Stimulated activated CD8-positive, alpha-beta memory T cell treated with anti-CD3 and anti-CD28 coated beads, Interleukin-2, amount 100 ng/mL, for 48 hours (primary cell): Measurements from ENCODE around the gene DISP2.

Source experiments
- DNase-seq, 2 donors: peaks; one replicate each; pipeline ENCODE4 v3.0.0-alpha.2; 2020; ENCODE audit warnings: low read depth in 2 of 2

DISP2 gene

DNA sequence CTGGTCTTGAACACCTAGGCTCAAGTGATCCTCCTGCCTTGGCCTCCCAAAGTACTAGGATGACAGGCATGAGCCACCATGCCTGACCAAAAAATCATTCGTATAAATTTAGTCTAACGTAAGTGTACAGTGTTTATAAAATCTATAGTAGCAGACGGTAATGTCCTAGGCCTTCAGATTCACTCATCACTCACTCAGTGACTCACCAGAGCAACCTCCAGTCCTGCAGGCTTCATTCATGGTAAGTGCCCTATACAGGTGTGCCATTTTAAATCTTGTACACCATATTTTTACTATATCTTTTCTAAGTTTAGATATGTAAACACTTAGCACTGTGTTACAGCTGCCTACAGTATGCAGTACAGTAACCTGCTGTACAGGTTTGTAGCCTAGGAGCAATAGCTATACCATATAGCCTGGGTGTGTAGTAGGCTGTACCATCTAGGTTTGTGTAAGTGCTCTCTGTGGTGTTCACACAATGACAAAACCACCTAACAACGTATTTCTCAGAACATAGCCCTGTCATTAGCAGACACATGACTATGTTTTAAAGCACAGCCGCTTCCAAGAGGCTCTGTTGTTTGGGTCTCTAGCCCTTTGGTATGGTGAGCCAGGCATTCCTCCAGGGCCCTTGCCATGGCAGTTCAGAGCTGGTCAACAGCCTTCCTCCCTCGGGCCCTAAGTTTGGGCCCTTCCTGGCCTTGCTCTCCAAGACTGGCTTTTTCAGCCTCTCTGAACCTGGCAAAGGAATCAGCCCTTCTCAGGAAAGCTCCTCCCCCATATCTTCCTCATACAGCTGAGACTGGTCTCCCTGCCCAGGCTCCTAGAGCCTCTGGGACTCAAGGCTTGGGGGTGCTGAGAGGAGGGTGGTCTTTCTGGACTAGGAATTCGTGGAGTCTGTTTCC lies 15.4 kb upstream of the DISP2 start:
- no peak for DNase-seq

DNA sequence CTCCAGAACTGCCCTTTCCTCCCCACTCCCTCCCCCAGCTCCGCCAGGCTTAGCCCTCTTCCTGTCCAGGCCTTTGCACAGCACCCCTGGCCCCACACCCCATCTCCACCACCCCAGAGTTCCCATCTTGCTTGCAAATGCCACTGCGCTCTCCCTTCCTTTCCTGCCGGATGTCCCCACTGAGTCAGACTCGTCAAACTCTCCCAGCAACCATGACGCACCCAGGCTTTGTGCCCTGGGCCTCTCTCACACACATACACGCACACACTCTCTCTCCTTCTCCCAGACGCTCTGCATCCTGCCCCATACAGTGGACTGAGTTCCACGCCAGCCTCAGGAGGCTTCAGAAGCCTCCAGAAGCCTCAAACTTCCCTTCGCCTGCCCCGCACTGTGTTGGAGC lies 14.5 kb upstream of the DISP2 start:
- DNase-seq: no peak

DNA sequence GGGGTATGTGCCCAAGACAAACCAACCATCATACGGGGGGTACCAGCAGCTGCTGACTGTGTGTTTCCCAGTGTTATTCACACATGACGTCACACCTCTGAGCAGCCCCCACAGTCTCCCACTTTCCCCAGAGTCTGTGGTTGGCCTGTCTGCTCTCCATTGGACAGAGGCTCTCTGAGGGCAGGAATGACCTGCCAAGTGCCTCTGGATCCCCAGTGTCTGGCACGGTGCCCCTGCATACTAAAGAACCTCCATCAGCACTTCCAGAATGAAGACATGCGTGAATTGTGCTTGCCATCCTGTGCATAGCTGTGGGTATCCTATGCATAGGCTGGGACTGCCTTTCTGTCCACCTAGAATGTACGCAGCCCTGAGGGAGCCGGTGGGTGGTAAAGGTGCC lies 13.8 kb upstream of the DISP2 start:
- DNase-seq: no peak

DNA sequence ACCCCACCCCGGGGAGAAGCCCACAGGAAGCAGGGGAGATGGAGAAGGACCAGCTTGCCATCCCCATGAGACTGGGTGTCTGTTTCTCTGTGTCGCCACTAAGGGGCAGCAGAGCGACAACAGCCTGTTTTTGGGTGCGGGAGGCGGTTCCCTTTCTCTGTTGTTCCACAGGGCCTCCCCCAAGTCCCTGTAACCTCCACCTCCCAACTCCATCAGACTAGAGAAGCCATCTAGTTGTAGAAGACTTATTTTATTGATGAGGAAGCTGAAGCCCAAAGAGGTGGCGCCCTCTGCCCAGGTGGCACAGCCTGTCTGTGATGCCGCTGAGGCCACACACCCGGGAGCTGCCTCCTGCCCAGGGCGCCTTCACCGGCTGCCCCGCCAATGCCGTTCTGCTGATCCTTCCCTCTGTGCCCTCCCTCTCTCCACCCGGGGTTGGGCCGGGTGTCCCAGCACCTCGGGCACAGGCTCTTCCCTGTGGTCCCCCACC lies 13.3 kb upstream of the DISP2 start:
- DNase-seq: peak; percentile 49 to 51

DNA sequence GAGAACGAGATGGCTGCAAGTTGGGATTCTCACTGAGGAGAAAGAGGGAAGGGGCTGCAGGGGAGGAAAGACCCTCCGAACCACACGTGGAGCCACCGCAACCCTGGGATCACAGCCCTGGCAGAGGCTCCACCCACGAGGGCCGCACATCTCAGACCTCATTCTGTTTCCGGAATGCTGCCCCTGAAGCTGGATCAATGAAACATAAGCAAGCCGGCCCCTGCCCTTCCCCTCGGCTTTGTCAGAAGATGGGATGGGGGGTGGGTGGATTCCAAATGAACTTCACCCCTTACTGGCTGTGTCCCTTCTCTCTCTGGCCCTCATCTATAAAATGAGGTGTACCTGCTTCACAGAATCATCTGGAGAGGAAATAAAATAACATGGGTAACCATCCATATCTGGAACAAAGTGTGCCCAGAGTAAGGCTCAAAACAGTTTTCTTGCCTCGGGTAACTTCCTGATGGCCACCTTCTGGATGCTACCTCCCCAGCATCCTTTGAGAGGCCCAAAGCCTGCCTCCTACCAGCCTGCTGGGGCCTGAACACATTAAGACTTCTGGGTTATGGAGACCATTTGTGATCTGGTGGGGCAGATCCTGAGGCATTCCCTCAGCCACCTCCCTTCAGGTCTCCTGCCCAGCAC lies 12.7 kb upstream of the DISP2 start:
- no peak for DNase-seq

DNA sequence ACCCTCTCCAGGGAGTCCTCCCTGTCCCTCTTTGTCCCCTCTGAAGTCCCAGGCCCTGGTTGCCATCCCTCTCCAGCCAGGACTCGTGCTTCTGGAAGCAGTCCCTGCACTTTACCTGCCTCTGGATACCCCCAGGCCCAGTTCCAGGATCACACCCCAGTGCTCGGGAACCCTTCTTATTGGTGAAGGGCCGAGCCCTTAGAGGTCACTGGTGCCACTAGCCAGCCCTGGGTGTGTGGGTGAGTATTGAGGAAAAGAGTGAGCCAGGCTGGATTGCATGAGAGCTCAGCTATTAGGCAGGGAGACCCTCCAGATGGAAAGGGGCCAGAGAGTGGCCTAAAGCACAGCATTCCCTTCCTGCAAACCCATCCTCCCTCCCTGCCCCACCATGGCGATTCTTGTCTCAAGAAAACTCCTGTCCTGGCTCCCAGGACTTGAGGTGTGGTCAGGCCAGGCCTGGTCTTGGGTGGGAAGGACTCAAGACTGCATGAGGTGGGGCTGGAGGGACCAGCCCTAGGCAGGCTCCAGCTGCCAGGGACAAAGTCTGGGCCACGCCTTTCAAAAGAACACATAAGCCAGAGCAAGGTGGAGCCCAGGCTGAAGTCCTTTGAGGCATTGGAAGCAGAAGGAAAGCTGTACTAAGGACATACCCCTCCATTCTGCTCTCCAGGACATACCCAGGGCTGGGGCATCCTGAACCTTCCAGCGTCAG lies 12.0 kb upstream of the DISP2 start:
- DNase-seq: no peak

DNA sequence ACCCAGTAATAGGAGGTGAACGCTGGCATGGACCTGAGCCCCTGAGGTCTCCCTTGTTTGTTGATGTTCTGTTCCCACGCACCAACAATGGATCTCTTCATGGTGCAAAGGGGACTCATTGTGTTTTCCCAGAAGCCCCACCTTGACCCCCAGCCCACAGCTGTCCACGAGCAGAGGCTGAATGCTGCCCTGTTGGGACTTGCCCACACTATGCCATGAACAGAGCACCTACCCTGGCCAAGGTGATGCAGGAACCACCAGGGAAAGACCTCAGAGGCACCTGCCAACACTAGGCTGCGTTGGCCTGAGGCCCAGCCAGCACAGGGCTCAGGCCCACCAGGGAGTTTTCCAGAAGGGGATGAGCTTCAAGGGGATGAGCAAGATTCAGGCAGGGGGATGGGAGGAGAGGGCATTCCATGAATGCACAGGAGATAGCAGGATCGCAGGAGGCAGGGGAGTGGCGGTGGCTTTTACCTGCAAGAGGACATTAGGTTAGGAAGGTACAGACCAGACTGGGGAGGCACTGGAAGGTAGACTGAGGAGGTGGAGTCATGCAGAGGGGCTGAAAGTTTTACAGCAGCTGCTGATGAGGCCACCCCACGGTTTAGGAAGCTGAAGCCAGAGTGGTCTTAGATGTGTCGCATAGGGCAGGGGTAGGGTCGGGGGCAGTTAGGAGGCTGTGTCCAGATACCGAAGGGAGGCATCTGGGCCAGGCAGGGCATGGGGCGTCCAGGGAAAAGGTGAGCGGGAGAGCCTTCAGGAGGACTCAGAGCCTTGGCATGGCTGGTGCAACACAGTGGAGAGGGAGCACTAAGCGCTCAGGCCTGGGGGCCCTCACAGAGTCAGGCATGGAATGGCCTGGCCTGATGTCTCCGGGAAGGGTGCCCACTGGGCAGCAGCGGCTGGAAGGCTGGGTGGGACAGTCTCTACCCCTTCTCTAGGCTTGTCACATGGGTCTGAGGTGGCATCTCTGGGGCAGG lies 11.2 kb upstream of the DISP2 start:
- DNase-seq: no peak

DNA sequence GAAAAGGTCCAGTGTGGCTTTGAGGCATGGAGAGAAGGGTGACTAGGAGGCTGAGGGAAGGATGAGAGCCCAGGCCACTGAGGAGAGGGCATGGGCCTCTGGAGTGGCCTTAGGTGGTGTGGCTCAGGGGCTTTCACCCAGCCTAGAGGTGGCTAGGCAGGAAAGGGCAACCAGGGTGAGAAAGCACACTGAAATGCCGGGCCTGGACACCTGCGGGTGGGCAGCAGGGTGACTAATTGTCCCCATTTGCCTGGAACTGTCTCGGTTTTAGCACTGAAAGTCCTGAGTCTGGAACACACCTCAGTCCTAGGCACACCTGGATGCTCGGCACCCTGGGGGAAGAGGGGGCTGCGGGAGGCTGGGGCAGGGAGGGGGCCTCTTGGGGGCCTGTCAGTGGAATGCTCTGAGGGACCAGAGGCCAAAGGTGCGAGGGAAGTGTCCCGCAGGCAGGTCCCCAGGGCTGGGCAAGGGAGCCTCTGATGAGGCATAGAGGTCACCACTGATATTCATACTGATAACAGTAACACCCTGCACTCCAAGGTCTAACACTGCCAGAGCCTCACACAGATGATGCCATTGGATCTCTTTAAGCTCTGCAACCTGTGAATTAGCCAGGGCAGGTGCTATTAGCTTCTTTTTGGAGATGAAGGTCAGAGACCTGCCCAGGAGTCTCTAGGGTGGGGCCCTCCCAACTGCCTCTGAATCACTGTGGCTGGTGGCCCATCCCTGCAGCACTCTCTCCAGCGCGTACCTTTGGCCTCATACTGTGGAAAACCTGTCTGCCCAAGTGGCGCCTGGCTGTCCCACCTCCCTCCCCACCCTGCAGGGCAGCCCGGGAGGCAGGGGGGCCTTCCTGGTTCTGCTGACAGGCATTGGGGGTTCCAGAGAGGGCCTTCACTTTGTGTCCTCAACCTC lies 10.2 kb upstream of the DISP2 start:
- no peak for DNase-seq

DNA sequence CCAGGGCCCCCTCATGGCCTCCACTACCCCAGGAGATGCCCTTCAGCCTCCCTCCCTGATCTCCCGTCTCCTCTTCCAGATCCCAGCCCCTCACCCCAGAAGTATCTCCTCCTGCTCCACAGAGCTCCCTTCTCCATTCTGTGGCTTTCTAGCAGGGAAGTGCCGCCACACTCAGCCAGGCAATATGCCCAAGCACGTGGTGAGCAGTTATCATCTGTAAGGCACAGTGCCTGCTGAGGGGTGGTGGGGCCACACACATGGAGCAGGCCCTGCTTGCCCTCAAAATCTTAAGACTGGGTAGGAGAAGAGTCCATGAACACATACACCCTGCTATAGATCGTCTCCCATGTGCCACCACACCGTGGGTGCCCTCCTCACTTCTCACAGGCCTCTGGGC lies 9.5 kb upstream of the DISP2 start:
- no peak for DNase-seq

DNA sequence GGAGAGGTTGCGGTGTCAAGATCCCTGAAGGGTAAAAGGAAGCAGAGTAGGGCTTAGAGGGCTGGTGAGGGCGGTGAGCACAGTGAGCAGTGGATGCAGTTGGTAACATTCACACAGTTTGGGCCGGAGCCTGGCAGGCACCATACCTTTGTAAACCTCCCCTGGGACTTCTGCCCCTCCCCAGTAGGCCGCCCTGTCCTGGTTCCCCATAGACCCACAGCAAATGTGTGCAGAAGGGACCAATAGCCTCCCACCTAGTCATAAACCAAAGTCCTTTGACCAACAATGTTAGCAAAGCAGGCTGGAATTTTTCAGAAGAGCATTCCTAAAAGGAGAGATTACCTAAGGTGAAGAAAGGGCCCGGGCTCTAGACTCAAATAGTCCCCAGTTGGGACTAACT lies 8.9 kb upstream of the DISP2 start:
- no peak for DNase-seq

DNA sequence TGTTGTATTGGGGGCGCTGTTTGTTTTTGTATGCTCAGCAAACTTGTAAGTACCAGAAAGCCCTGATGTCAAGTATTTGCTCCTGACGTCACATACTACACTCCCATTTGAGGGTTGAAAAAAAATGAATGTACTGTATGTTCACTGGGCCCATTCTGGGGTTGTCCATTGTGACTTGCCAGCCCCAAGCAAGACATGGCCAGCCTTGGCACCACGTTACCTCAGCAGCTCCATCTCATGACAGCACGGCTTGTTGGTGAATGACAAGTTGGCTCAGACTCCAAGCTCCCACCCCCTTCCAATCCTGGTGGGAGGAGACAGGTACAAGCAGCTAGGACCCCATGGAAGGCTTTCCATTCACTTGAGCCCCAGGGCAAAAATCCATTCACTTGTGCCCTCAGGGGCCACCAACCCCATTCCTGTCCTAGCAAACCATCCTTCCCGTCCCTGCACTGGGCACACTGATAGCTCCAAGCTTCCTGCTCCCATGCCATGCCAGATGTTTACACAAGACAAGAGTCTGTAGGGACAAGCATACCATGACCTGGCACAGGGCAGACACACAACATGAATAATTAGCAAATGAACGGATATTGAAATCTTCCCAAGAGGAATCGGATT lies 5.6 kb upstream of the DISP2 start:
- DNase-seq: no peak

DNA sequence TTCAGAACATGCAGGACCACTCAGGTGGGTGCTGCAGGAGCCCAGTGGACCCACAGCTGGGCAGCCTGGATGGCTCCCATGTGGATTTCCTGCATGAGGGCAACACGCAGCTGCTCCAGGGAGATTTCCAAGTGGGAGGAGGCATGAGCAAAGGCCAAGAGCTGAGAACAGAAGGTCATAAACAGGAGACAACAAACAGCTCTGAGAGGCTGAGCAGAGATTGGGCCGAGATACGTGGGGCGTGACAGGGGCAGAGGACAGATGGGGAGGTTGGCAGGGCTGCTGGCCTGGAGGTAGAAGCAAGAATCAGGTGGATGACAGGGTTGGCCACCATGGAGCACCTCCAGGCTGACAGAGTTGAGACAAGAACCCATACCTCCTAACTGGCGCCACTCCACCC lies 4.3 kb upstream of the DISP2 start:
- DNase-seq: no peak

DNA sequence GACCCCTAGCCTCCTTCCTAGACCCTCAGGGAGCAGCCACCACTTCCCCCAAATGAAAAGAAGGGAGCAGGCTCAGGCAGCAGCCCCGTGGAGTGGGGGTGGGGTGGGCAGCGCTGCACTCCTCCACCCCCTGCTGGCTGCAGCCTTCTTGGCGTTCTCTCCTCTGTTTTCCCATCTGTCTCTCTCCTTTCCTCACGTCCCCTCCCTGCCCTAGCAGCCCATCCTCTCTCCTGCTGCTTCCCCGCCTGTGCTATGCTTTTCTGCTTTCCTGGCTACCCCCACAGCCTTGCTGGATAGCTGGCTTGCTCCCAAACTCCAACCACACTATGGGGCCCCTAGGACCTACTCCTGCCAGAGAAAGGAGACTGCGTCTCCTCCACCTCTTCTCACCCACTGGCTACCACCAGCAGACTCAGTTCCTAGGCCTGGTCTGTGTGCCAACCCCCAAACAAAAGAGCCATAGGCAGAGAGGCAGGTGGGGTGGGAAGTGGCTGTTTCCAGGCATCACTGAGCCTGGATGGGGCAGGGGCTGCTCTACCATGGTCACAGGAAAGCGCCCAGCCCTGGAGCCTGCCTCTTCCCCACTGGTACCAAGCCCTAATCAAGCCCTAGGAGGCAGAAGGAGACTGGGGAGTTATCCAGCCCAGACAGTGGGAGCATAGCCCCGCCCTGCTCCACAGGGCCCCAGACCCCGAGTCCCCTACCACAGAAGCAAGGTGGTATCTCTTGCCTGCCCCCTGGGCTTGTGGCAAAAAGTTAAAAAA lies 3.4 kb upstream of the DISP2 start:
- no peak for DNase-seq

DNA sequence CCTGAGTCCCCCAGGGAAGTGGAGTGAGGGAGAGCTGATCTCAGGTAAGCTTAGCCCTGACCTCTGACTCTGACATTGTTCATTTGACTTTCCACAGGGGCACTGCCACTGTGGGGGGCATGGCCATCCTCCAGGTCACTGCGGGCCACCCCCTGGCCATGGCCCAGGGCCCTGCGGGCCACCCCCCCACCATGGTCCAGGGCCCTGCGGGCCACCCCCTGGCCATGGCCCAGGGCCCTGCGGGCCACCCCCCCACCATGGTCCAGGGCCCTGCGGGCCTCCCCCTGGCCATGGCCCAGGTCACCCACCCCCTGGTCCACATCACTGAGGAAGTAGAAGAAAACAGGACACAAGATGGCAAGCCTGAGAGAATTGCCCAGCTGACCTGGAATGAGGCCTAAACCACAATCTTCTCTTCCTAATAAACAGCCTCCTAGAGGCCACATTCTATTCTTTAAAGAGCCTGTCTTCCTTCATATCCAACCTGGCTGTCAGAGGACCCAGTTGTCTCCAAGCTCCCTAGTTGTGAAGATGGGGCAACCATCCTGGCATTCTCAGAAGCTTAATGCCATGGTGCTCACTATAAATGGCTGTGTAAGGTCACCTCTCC lies 1.9 kb upstream of the DISP2 start:
- no peak for DNase-seq

DNA sequence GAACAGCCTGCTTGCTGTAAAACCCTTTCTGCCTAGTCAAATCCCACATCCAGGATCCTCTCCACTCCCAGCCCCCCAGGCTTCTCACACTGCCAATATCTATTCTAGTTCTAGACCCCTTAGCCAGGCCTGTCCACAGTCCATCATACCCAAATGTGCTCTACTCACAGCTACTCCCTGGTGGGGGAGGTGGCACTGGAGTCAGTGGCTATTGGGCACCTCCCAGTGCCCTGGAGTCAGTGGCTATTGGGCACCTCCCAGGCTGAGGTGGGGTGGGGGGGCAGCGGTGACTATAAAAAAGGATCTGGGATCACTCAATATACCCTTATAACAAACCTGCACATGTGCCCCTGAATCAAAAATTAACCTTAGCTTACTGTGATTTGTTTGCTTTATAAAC lies 773 bp upstream of the DISP2 start:
- DNase-seq: no peak

DNA sequence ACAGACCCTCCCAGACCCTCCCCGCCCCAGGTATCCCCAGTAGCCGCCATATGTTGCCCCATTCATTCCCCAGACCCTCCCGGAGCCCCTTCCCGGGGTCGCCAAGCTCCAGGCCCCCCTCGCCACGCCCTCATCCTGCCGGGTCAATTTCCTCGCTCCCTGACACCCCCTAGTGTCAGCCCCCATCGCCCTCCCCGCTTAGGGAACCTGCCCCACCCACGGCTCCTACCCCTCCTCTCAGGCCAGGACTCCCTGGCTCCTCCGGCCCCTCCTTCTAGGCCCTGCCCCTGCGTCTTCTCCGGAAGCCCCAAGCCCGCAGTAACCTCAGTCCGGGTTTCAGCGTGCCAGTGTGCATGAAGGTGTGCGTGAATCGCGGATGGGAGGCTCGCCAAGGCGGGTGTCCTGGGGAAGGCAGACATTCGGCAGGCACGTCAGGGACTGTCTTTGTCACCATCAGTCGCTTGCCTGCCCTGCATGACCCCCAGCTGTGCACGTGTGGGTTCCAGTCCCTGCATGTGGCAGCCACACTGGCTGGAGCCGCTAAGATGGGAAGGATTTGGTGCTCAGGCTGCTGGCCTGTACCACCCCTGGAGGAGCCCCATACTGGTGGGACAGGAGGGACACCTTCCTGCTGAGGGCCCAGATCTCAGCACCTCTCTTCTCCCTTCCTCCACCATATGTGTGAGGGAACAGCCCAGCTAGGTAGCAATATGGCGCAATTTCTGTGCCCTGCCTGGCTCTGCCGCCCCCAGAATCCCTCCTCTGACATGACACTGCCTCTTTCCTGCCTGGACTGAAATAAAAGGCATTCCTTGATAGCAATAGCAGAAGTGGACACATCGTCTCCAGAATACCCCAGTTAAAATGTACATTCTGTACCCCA lies 693 bp downstream of the DISP2 start:
- peak in 1 of 2 donors; percentile 25 for DNase-seq

DNA sequence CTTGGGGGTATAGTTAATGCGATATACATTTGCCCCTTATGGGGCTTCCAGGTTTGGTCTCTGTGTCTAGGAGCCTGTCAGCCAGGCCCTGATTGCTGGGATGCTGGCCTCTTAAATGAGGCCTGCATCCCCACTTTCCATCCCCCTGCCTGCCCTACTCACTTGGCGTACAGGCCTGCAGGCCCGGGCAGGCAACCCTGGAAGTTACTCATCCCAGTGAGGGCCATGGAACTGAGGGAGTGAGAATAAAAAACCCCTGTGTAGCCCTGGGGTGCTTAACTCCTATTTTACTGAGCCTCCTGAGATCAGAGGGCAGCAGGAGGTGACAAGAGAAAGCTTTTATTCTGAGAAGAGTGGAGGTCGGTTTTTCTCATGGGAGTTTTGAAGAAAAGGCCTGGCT lies 2.0 kb downstream of the DISP2 start:
- no peak for DNase-seq

DNA sequence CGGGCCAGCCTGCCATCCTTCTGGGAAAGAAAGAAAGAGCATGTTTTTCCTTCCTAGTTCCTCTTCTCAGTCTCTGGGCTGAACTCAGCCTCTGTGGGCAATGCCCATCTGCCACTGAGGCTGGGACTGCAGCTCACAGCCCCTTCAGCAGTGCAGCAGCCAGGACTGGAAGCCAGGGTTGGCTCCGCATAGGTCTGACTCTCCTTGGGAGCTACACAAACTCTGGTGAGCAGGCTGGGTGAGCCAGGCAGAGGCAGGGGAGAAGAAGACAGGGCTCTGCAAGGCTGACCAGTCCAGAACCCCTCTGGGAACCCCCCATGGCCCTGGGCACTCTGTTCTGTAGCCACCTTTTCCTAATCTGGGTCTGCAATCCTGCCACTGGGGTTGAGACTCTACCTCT lies 3.6 kb downstream of the DISP2 start:
- no peak for DNase-seq
